HEK293 (cell line): ENCODE measurements around the gene CDH23.
A peak's percentile ranks its signal among the peaks of the same experiment; 100 is the strongest.

Experiments
- CTCF ChIA-PET: fragments of 350-600 bp; formaldehyde crosslinking; extraction: SDS; loops from one replicate; lab custom pipeline; 2021; ENCODE audit warnings: antibody characterized with exemption; lab: Yijun Ruan, JAX
- POLR2A ChIA-PET: fragments of 300-600 bp; formaldehyde crosslinking; extraction: SDS; loops from one replicate; lab custom pipeline; 2020; ENCODE audit warnings: antibody characterized with exemption, inconsistent platforms; lab: Yijun Ruan, JAX
- H3K27ac ChIP-seq: fragments of 200-500 bp; sonication (Bioruptor generic); 2 replicates; pipeline ENCODE4 v1.5.1; 2014; ENCODE audit warnings: low read depth, low read length, control low read depth, inconsistent platforms; ENCODE audit errors: extremely low read depth
- H3K36me3 ChIP-seq, 2 experiments: fragments of 200-500 bp in 1 of 2; sonication (Bioruptor generic) in 1 of 2; 1 replicate in 1 of 2; 2 replicates in 1 of 2; pipeline ENCODE4 v1.5.1; 2014 to 2017; ENCODE audit warnings: inconsistent platforms in 2 of 2, low read length in 2 of 2; ENCODE audit not compliant: control insufficient read depth in 2 of 2, insufficient read depth in 1 of 2
- H3K4me1 ChIP-seq: fragments of 200-500 bp; sonication (Bioruptor generic); 2 replicates; pipeline ENCODE4 v1.5.1; 2014; ENCODE audit warnings: mild to moderate bottlenecking, low read length, inconsistent platforms; ENCODE audit not compliant: control insufficient read depth, insufficient read depth
- H3K4me3 ChIP-seq: 2 replicates; pipeline ENCODE4 v1.5.1; 2011; ENCODE audit warnings: low read depth, mild to moderate bottlenecking, control low read depth, low read length, moderate library complexity
- H3K9me3 ChIP-seq: fragments of 200-500 bp; sonication (Bioruptor generic); 2 replicates; pipeline ENCODE4 v1.5.1; 2014; ENCODE audit warnings: low read depth, low read length, inconsistent platforms; ENCODE audit not compliant: control insufficient read depth, insufficient read depth
- INSM2 ChIP-seq: fragments of 450-650 bp; formaldehyde crosslinking; IDR thresholded peaks from 2 replicates; pipeline ENCODE4 v1.5.1; 2016; ENCODE audit warnings: missing biosample characterization, missing genetic modification characterization
- KLF1 ChIP-seq: fragments of 450-650 bp; formaldehyde crosslinking; IDR thresholded peaks from 2 replicates; pipeline ENCODE4 v1.5.1; 2016; ENCODE audit warnings: missing biosample characterization, missing genetic modification characterization
- MYNN ChIP-seq: fragments of 450-650 bp; formaldehyde crosslinking; IDR thresholded peaks from 2 replicates; pipeline ENCODE4 v1.5.1; 2016; ENCODE audit warnings: missing biosample characterization, missing genetic modification characterization, borderline replicate concordance
- TCF7L2 ChIP-seq: IDR thresholded peaks from 2 replicates; pipeline ENCODE4 v1.6.1; 2011; ENCODE audit warnings: low read depth, mild to moderate bottlenecking, inconsistent platforms, low read length, moderate library complexity, borderline replicate concordance
- ZNF24 ChIP-seq: fragments of 450-650 bp; formaldehyde crosslinking; IDR thresholded peaks from 2 replicates; pipeline ENCODE4 v1.5.1; 2016; ENCODE audit warnings: missing biosample characterization, missing genetic modification characterization
- ZNF280C ChIP-seq: fragments of 450-650 bp; formaldehyde crosslinking; IDR thresholded peaks from 2 replicates; pipeline ENCODE4 v1.5.1; 2016; ENCODE audit warnings: missing biosample characterization, missing genetic modification characterization
- ZSCAN30 ChIP-seq: fragments of 450-650 bp; IDR thresholded peaks from 2 replicates; pipeline ENCODE4 v1.5.1; 2018; ENCODE audit warnings: missing biosample characterization, mild to moderate bottlenecking, missing genetic modification characterization, moderate library complexity
- TF ChIP-seq, protein P1 (sequence below): fragments of 450-650 bp; formaldehyde crosslinking; IDR thresholded peaks from 2 replicates; pipeline ENCODE4 v1.5.1; 2016; ENCODE audit warnings: missing biosample characterization, missing genetic modification characterization
- TF ChIP-seq, protein P2 (sequence below): fragments of 450-650 bp; formaldehyde crosslinking; IDR thresholded peaks from 2 replicates; pipeline ENCODE4 v1.5.1; 2016; ENCODE audit warnings: missing biosample characterization, missing genetic modification characterization
- TF ChIP-seq, protein P3 (sequence below): fragments of 450-650 bp; formaldehyde crosslinking; IDR thresholded peaks from 2 replicates; pipeline ENCODE4 v1.5.1; 2016; ENCODE audit warnings: missing biosample characterization, missing genetic modification characterization
- TF ChIP-seq, protein P4 (sequence below): fragments of 450-650 bp; formaldehyde crosslinking; IDR thresholded peaks from 2 replicates; pipeline ENCODE4 v1.5.1; 2017; ENCODE audit warnings: missing biosample characterization, missing genetic modification characterization

Gene CDH23

DNA sequence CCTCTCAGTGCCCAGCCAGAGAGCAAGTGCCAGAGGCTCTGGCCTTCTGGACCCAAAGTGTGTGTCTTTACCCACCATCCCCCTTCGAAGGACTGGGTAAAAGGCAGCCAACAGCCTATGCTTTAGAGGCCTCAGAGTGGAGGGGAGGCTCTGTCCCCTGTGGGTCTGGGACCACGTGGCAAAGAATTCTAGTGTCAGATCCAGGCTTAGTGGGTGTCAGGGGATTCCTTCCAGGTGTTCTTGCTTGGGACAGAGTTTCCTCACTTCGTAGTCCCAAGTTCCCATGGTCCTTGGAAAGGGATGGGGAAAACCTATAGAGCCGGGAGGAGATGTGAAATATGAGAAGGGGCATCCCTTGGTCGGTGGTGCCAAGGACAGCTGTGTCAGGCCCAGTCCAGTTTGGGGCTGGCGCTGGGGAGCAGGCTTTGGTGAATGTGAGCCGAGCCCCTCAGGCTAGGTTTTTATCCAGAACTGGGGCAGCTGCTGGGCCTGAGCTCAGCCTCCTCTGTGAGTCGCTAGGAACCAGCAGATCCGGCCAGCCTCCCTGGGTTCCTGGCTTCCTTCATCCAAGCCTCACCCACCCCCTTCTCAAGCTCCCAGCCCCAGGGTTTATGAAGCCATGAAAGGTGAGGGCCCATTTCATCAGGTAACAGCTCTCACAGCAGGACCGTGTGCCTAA is 251.7 kb downstream of the CDH23 start (continued):
- TF ChIP-seq ZSCAN30, result no peak
- TF ChIP-seq INSM2 (tag by site-specific recombination), result no peak
- TF ChIP-seq, protein P1, sequence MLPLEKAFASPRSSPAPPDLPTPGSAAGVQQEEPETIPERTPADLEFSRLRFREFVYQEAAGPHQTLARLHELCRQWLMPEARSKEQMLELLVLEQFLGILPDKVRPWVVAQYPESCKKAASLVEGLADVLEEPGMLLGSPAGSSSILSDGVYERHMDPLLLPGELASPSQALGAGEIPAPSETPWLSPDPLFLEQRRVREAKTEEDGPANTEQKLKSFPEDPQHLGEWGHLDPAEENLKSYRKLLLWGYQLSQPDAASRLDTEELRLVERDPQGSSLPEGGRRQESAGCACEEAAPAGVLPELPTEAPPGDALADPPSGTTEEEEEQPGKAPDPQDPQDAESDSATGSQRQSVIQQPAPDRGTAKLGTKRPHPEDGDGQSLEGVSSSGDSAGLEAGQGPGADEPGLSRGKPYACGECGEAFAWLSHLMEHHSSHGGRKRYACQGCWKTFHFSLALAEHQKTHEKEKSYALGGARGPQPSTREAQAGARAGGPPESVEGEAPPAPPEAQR, result no peak
- TF ChIP-seq, protein P2, sequence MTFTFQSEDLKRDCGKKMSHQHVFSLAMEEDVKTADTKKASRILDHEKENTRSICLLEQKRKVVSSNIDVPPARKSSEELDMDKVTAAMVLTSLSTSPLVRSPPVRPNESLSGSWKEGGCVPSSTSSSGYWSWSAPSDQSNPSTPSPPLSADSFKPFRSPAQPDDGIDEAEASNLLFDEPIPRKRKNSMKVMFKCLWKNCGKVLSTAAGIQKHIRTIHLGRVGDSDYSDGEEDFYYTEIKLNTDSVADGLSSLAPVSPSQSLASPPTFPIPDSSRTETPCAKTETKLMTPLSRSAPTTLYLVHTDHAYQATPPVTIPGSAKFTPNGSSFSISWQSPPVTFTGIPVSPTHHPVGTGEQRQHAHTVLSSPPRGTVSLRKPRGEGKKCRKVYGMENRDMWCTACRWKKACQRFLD (tag by site-specific recombination), result no peak

GRCh38 chr10:71648933-71649320 is 252.2 kb downstream of the CDH23 start:
- CTCF ChIA-PET, result interaction anchor here (0.6 to 4.2 kb wide), 5 partner anchors 10 to 1292 kb away, joined by 3 to 15 read pairs (median 4); no protein-coding TSS in a partner anchor
- TF ChIP-seq ZNF24 (tag by site-specific recombination), result no peak
- TF ChIP-seq, protein P3, sequence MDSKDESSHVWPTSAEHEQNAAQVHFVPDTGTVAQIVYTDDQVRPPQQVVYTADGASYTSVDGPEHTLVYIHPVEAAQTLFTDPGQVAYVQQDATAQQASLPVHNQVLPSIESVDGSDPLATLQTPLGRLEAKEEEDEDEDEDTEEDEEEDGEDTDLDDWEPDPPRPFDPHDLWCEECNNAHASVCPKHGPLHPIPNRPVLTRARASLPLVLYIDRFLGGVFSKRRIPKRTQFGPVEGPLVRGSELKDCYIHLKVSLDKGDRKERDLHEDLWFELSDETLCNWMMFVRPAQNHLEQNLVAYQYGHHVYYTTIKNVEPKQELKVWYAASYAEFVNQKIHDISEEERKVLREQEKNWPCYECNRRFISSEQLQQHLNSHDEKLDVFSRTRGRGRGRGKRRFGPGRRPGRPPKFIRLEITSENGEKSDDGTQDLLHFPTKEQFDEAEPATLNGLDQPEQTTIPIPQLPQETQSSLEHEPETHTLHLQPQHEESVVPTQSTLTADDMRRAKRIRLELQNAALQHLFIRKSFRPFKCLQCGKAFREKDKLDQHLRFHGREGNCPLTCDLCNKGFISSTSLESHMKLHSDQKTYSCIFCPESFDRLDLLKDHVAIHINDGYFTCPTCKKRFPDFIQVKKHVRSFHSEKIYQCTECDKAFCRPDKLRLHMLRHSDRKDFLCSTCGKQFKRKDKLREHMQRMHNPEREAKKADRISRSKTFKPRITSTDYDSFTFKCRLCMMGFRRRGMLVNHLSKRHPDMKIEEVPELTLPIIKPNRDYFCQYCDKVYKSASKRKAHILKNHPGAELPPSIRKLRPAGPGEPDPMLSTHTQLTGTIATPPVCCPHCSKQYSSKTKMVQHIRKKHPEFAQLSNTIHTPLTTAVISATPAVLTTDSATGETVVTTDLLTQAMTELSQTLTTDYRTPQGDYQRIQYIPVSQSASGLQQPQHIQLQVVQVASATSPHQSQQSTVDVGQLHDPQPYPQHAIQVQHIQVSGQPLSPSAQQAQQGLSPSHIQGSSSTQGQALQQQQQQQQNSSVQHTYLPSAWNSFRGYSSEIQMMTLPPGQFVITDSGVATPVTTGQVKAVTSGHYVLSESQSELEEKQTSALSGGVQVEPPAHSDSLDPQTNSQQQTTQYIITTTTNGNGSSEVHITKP (tag by site-specific recombination), result no peak
- TF ChIP-seq MYNN (tag by site-specific recombination), result no peak
- TF ChIP-seq, protein P4, sequence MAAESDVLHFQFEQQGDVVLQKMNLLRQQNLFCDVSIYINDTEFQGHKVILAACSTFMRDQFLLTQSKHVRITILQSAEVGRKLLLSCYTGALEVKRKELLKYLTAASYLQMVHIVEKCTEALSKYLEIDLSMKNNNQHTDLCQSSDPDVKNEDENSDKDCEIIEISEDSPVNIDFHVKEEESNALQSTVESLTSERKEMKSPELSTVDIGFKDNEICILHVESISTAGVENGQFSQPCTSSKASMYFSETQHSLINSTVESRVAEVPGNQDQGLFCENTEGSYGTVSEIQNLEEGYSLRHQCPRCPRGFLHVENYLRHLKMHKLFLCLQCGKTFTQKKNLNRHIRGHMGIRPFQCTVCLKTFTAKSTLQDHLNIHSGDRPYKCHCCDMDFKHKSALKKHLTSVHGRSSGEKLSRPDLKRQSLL, result no peak
- peak; percentile 78 for TF ChIP-seq KLF1 (tag by site-specific recombination)
- TF ChIP-seq ZNF280C (tag by site-specific recombination), result no peak
- TF ChIP-seq TCF7L2, result no peak
- TF ChIP-seq, all 188 proteins: peak for 1
- Histone ChIP-seq H3K9me3 (no peaks in the 10 kb centered on the region), H3K27ac (no peak overlapping the region), H3K36me3 (no peaks in the 10 kb centered on the region), H3K4me3 (no peak overlapping the region), H3K4me1 (no peaks in the 10 kb centered on the region)
- POLR2A ChIA-PET, result no interaction called here
